Middle frontal gyrus (tissue), 1 donor: ENCODE measurements around the gene TEKT5.
A peak's percentile ranks its signal among the peaks of the same experiment; 100 is the strongest.
"Not testable (repeated sequence)": the region's sequence is repeated elsewhere in the genome, so short reads cannot be mapped to it uniquely, and the experiment has no call there.

Source experiments
- DNase-seq: peaks from one replicate; pipeline ENCODE4 v3.0.0-alpha.2; 2015; ENCODE audit warnings: low spot score; ENCODE audit errors: extremely low spot score

Gene TEKT5

DNA sequence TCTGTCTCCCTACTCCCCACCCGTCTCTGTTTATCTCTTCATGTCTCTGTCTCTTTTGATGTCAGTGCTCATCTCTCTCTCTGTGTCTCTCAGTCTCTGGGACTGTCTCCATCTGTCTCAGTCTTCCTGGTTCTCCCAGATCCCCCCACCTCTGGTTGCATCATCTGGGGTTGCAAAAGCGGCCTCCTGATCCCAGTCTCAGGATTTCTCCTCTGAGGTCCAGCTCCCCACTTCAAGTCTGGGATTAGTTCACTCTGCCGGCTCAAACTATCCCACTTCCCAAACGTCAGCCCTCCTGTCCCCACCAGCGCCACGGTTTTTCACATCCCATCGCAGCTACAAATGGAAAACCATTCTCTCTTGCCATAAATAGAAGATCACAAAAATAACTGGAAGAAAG lies 9.0 kb downstream of the TEKT5 start:
- no peak for DNase-seq

- no peak for DNase-seq
Observed at GRCh38 chr16:10684511-10685151, 10.1 kb downstream of the TEKT5 start.

GRCh38 chr16:10683170-10683569 lies 11.6 kb downstream of the TEKT5 start:
- no peak for DNase-seq

DNA sequence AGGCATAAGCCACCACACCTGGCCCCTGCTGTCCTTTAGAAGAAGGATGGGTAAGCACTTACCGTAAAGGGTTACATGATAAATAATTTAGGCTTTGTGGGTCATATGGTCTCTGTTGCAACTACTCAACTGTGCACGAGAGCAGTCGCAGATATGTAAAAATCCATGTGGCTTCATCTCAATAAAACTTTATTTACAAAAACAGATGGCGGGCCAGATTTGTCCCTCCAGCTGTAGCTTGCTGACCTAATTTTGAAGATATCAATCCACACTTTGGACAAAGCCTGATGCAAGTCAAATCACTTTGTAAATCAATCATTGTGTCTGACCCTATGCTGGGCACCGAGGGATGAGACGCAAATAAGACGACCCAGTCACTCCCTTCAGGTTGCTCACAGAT lies 12.1 kb downstream of the TEKT5 start:
- DNase-seq = no peak

GRCh38 chr16:10681310-10682308 lies 13.1 kb downstream of the TEKT5 start:
- no peak for DNase-seq

DNA sequence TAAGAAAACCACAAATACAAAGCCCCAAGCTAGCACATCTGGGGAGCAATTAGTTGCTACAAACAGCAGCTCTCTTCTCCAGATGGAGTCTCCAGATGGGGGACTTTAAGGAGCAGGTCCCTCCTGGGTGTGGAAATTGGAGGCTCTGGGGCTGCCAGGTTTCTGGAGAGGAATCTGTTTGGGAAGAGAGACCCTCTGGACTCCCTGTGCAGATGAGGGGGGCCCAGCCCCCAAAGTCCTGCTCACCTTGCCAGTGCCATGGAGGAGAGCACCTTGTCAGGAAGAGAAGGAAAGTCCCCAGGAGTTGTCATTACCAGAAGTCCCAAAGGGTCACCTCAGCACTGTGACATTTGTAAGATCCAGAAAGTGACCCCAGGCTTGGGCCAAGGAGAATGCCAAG lies 14.8 kb downstream of the TEKT5 start:
- DNase-seq = no peak

- not testable (repeated sequence) for DNase-seq
Observed at GRCh38 chr16:10679441-10679840, 15.3 kb downstream of the TEKT5 start.

- no peak for DNase-seq
Observed at GRCh38 chr16:10678655-10679054, 16.1 kb downstream of the TEKT5 start.

DNA sequence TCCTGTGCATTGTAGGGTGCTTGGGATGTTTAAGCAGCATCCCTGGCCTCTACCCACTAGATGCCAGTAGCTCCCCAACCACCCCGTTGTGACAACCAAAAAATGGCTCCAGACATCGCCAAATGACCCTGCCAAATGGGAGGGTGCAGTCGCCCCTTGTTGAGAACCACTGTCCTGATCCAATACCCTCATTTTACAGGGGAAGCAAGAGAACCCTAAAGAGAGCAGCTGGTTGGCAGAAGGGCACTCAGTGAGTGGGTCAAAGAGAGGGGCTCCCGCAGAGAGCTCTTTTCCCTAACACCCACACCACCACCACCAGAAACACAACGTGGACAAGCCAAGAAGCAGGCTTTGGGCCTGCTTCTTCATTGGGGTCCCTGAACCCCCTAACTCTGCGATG lies 18.4 kb downstream of the TEKT5 start:
- DNase-seq = no peak

DNA sequence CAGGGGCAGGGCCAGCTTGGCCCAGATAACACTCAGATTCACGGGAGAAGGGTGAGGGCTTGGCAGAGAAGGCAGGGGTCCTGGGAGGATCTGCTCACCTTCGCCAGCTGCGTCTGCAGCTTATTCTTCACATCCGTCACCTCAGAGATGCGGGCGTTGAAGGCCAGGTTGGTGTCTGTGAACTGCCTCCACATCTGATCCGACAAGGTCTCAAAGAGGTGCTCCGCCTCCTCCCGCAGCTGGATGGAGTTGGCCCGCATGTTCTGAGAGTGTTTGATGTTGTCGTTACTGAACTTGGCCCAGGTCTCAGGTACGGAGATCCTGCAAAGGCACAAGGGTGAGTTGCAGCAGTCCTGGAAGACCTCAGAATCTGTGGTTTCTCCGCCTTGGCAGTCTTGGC lies 18.9 kb downstream of the TEKT5 start:
- DNase-seq = no peak

GRCh38 chr16:10675216-10675615 lies 19.5 kb downstream of the TEKT5 start:
- no peak for DNase-seq

GRCh38 chr16:10671729-10672128 lies 23.0 kb downstream of the TEKT5 start:
- DNase-seq = no peak

DNA sequence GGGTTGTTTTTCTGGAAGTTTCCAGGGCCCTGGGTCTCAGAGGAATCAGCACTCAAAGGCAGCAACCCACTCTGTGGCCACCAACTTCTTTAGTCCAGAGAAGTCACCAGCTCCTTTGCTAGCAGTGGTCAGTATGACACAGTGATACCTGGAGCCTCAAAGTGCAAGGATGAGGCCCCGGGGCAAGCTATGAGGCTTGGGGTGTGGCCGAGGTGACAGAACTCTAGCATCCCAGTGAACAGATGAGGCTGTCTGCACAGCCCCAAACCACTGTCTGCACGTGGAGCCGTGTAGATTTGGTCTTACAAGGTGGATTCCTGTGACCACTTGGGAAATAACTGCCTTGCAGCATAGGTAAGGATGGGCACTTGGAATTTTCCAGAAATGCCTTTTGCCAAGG lies 24.9 kb downstream of the TEKT5 start:
- DNase-seq = no peak

- DNase-seq = no peak
Observed at GRCh38 chr16:10668322-10669045, 26.2 kb downstream of the TEKT5 start.

DNA sequence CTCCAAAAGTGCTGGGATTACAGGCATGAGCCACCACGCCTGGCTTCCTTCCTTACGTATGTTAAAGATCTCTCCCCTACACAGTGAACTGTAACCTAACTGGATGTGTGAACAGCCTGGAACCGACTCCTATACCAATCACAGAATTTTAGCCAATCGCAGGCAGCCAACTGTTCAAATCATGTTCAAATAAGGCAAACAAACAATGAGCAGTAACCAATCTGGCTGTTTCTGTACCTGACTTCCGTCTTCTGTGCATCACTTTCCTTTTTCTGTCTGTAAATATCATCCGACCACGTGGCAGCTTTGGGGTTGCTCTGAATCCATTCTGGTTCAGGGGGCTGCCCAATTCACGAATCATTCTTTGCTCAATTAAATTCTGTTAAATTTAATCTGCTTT lies 27.5 kb downstream of the TEKT5 start:
- DNase-seq = no peak

DNA sequence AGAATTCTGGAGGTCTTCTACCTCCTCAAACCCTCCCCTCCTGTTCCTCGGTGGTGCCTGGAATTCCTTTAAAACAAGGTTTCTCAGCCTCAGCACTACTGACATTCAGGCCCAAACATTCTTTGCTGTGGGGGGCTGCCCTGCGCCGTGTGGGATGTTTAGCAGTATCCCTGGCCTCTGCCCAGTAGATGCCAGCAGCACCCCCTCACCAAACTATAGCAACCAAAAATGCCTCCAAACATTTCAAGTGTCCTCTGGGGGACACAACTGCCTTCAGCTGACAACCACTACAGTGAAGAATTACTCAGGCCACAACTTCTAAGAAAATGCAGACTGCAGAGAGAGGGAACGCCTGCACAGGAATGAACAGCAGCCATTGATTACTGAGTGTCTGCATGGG lies 28.4 kb downstream of the TEKT5 start:
- DNase-seq = no peak

DNA sequence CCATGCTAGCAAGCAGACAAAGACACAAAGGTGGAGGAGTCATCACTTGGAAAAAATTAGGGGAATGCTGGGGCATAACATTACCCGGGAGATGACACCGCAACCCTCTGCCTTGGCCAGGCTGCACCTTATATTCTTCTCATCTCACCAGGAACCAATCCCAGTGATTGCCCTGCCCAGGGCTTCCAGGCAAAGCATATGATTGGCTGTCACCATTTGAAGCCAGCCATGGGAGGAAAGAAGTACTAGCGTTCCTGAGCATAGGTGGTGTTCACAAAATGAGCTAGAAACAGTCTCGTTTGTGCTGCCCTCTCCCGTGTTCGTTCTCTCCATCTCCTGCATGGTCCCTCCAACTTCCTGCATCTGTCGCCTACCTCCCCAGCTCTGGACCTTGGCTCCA lies 29.6 kb downstream of the TEKT5 start:
- DNase-seq = no peak

DNA sequence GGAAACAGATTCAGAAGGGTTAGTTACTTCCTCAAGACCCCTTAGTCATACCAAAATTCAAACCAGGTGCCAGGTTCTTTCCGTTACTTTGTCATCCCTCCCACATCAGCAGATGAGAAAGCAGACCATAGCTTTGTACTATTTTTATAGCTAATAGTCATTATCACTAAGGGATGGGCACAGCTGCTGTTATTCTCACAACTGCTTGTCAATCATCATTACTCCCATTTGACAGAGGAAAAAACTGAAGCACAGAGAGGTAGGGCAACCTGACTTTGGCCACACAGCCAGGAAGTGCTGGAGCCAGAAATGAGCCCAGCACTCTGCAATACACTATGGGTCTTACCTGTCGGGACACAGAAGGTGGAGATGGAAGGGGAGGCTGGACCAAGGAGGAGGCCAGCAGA lies 30.0 kb downstream of the TEKT5 start:
- DNase-seq = no peak

DNA sequence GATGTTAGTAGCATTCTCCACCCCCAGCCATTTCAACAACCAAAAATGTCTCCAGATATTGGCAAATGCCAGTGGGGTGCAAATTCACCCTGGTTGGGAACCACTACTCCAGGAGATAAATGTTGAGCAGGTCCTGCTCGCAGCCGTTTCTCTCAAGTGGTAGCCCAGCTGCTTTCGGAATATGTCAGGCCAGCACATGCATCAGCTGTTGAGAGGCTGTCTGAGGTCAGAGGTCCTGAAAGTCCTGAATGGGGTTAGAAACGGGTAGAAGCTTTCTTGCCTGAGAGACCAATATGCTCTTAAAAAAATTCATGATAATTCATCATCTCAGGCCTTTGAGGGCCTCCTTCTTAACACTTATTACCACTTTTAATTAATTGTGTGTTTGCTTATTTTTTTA lies 31.0 kb downstream of the TEKT5 start:
- no peak for DNase-seq

DNA sequence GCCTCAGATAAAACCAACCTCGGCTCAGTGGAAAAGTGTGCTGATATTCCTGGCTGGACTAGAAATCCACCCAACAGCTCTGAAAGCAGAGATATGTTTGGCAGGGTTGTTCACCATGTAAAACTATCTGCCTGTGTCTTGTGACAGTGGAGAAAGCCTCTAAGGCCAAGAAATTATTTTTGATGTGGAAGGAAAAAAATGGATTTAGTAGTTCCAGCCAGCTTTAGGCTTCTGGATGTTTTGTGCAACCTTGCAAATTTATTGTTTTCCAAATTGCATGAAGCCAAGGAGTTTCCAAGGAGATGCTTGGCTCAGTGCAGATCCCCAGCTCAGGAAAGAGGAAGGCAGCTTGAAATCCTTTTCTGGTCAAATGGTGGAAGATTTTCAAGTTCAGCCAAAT lies 31.6 kb downstream of the TEKT5 start:
- DNase-seq = peak; percentile 43

DNA sequence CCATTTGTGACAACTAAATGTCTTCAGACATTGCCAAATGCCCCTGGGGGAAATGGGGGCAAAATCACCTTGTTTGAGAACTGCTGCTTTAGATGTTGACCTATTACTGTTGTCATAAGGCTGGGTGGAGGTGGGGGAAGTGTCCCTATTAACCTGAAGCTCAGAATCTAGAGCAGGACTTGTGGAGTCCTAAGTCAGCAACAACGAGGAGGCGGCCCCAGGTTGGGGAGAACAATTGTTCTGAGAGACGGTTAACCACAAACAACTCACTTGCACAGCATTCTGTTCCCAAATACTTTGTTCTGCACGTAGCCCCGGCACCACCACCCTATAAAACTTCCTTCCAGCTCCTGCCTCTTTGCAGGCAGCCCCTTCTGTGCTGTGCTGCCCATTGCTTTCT lies 32.5 kb downstream of the TEKT5 start:
- no peak for DNase-seq

DNA sequence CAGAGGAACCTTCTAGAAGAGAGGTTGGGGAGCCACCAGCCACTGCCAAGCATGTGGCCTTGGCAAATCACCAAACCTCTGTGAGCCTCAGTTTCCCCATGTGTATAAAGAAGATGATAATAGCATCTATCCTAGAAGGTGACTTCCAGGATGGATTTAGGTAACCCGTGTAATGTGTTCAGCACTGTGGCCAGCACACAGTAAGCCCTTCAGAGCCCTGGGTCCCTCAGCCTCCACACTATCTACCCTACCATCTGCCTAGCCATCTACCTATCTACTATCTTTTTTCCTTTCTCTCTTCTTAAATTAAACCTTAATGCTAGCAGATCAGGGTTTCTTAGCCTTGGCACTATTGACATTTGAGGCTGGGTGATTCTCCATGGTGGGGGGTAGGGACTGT lies 33.0 kb downstream of the TEKT5 start:
- no peak for DNase-seq
